ENCODE results near the gene SMYD3. TPM values are rescaled to one million over a fixed set of nuclear protein-coding genes. Genes with fewer than 3 reads are reported as not detected.

Gene SMYD3
- total and polyA plus RNA-seq, 2 of the 4 experiments (the other 2 are of a cell fraction) = 26.5 to 37.6 TPM

- peak overlapping the region in 1 of 2 experiments; percentile 77; a peak in 3 of 4 replicates for H4K8ac ChIP-seq (ENCODE audit: low read depth in 2 of 2, low read length in 2 of 2)
- no peak for DNase-seq
Measured at GRCh38 chr1:246138781-246139180, 368.3 kb downstream of the SMYD3 start.

More at GRCh38 chr1:246138781-246139180, 368.3 kb downstream of the SMYD3 start:
- no peak overlapping the region for H2AFZ ChIP-seq (replicated peaks; ENCODE audit: low read length, poor library complexity)
- H3K18ac ChIP-seq (ENCODE audit: low read depth, low read length) = peak overlapping the region; percentile 16; the same call in 1 of the 2 replicates
- peak overlapping the region; percentile 88; the same call in 1 of the 2 replicates for H2BK20ac ChIP-seq (ENCODE audit: low read depth, low read length)
- no peak overlapping the region for H3K4me2 ChIP-seq (ENCODE audit: low read depth, low read length)
- H2AK5ac ChIP-seq (ENCODE audit: low read depth, low read length) = peak overlapping the region; percentile 2; the same call in 1 of the 2 replicates
- H2AK9ac ChIP-seq (replicated peaks; ENCODE audit: low read depth, low read length, poor library complexity) = no peak overlapping the region
- H3K4me3 ChIP-seq (ENCODE audit: insufficient read depth, low read depth, low read length) = no peak overlapping the region
- ATAC-seq (ENCODE audit: low read depth) = no peak
- no TSS peak for BruUV-seq (replicated peaks)
- dilution Hi-C loops (cut with HindIII; ENCODE audit: low sequenced_read_pairs, unreplicated experiment) = no loop called here
- no peak overlapping the region for H3K9ac ChIP-seq (ENCODE audit: low read depth, low read length)
- intact Hi-C loops (cut with micrococcal nuclease) = no loop called here
- no peak overlapping the region for H3K56ac ChIP-seq (ENCODE audit: extremely low read depth, insufficient read depth, low read length)
- H4K91ac ChIP-seq (ENCODE audit: insufficient read depth, low read depth, low read length) = peak overlapping the region; percentile 76
- no peaks in the 10 kb centered on the region for H3K36me3 ChIP-seq (ENCODE audit: control insufficient read depth, insufficient read depth, low read length)
- no peak for TF ChIP-seq MAZ (IDR thresholded peaks at IDR 0.05; ENCODE audit: borderline replicate concordance, low read depth, low read length)
- TF ChIP-seq CTCF (conservative IDR thresholded peaks at IDR 0.05; ENCODE audit: low read depth, low read length) = no peak
- TF ChIP-seq CHD1 (IDR thresholded peaks at IDR 0.05; ENCODE audit: low read depth, low read length) = no peak
- TF ChIP-seq POLR2A (IDR thresholded peaks at IDR 0.05; ENCODE audit: low read depth, low read length) = no peak
- TF ChIP-seq NFE2L2 (IDR thresholded peaks at IDR 0.05; ENCODE audit: low read depth, low read length) = no peak
- TF ChIP-seq USF2 (IDR thresholded peaks at IDR 0.05; ENCODE audit: low read depth, low read length) = no peak
- no peak for TF ChIP-seq FOS (IDR thresholded peaks at IDR 0.05; ENCODE audit: low read depth, low read length)
- TF ChIP-seq RCOR1 (IDR thresholded peaks at IDR 0.05; ENCODE audit: insufficient replicate concordance, low read length) = no peak
- no peak for TF ChIP-seq BHLHE40 (IDR thresholded peaks at IDR 0.05; ENCODE audit: low read depth, low read length)
- TF ChIP-seq SMC3 (IDR thresholded peaks at IDR 0.05; ENCODE audit: low read depth, low read length) = no peak
- TF ChIP-seq MAFK (IDR thresholded peaks at IDR 0.05; ENCODE audit: low read depth, low read length) = no peak
- TF ChIP-seq RFX5 (IDR thresholded peaks at IDR 0.05; ENCODE audit: low read depth, low read length) = no peak
- peak overlapping the region; percentile 89; the same call in 1 of the 2 replicates for H2BK120ac ChIP-seq (ENCODE audit: low read depth, low read length)
- peak overlapping the region; percentile 72; the same call in 1 of the 2 replicates for H4K5ac ChIP-seq (ENCODE audit: low read depth, low read length)
- POLR2A ChIA-PET (ENCODE audit: unreplicated experiment) = no interaction called here
- no peaks in the 10 kb centered on the region for H3K9me3 ChIP-seq (ENCODE audit: control insufficient read depth, insufficient read depth, low read length)
- H4K20me1 ChIP-seq (ENCODE audit: insufficient read depth, low read length) = no peaks in the 10 kb centered on the region
- H3K4ac ChIP-seq (ENCODE audit: low read depth, low read length) = peak overlapping the region; percentile 92
- WGBS, 2 experiments (ENCODE audit: extremely low coverage in 2 of 2, insufficient read length in 1 of 2) = no CpG with 5 or more reads among the region's 2 CpGs
- peak overlapping the region; percentile 34 for H3K14ac ChIP-seq (replicated peaks; ENCODE audit: low read depth, low read length)
- H3K27me3 ChIP-seq (ENCODE audit: control insufficient read depth, insufficient read depth, low read length) = no peaks in the 10 kb centered on the region
- peak overlapping the region; percentile 50 for H2BK5ac ChIP-seq (ENCODE audit: low read depth, low read length, poor library complexity, severe bottlenecking)
- H3K23ac ChIP-seq (ENCODE audit: low read depth, low read length) = peak overlapping the region; percentile 61; the same call in 1 of the 2 replicates
- peaks cover 13% of the 10 kb centered on the region for H3K4me1 ChIP-seq (ENCODE audit: control insufficient read depth, insufficient read depth, low read length)
- CTCF ChIA-PET = interaction anchor here (0.6 kb wide), 1 partner anchor 64 kb away, joined by 6 read pairs; no protein-coding TSS in a partner anchor
- peak overlapping the region; percentile 47; the same call in 1 of the 3 replicates for H2BK15ac ChIP-seq (ENCODE audit: low read depth, low read length)
- in situ Hi-C loops (cut with MboI; ENCODE audit: low sequenced_read_pairs) = no loop called here
- H3K27ac ChIP-seq (ENCODE audit: insufficient read depth, low read length) = peak overlapping the region; percentile 13; the same call in 1 of the 2 replicates
- H3K79me1 ChIP-seq (ENCODE audit: low read depth in 1 of 2, low read length in 2 of 2) = peaks cover 4 to 7% of the 10 kb centered on the region in 2 experiments; a peak in 3 of 4 replicates
- peaks cover 17% of the 10 kb centered on the region; the same call in 1 of the 2 replicates for H3K9me1 ChIP-seq (ENCODE audit: insufficient read depth, low read length)
